ENCODE data around the gene TMEM63B. TPM values are rescaled to one million over a fixed set of nuclear protein-coding genes. Genes with fewer than 3 reads are reported as not detected.

Gene TMEM63B
- total and polyA plus RNA-seq, 2 donors (not counting 1 experiment from before 2014, with no cell fraction given), result 15.4 to 19.1 TPM

DNA sequence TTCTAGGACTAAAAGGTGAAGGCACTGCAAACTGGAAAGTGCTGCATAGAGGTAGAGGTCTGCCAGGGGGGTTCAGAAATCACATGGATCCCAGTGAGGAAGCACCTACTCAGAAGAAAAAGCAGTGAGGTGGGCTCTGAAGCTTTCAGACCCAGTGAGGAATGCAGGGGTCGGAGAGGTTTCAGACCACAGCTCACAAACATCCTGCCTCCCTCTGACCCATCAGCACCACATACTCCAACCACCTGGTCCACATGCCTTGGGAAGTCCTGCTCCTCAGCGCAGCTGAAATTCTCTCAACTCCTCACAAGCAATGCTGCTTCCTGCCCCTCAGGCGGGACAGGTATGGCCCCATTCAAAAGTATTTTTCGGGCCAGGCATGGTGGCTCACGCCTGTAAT lies 20.3 kb upstream of the TMEM63B start:
- intact Hi-C loops (cut with micrococcal nuclease), result no loop called here
- POLR2A ChIA-PET, result no interaction called here
- Histone ChIP-seq H2AFZ (ENCODE audit: insufficient read depth, low read depth, low read length, poor library complexity, severe bottlenecking) (no peak overlapping the region), H4K20me1 (ENCODE audit: control insufficient read depth, insufficient read depth, low read length, poor library complexity, severe bottlenecking) (peaks cover 6% of the 10 kb centered on the region), H3K4me2 (replicated peaks; ENCODE audit: low read depth, low read length, poor library complexity, severe bottlenecking) (no peak overlapping the region), H3K27me3 (replicated peaks in 1 of 4; ENCODE audit: control extremely low read depth in 1 of 4, control insufficient read depth in 3 of 4, insufficient read depth in 4 of 4, low read length in 3 of 4) (no peaks in the 10 kb centered on the region), H3K79me2 (ENCODE audit: control insufficient read depth, insufficient read depth, low read length) (peaks cover 9% of the 10 kb centered on the region), H3K27ac (ENCODE audit: low read length in 2 of 2) (no peak overlapping the region), H3K4me1 (ENCODE audit: control insufficient read depth in 2 of 2, insufficient read depth in 2 of 2, low read length in 2 of 2) (no peaks in the 10 kb centered on the region), H3K36me3 (replicated peaks in 1 of 2; ENCODE audit: control extremely low read depth in 1 of 2, control insufficient read depth in 1 of 2, extremely low read depth in 1 of 2, insufficient read depth in 2 of 2, low read length in 1 of 2) (peaks cover 2 to 39% of the 10 kb centered on the region in 2 experiments), H3K4me3 (ENCODE audit: control extremely low read depth in 1 of 5, extremely low read depth in 1 of 5, insufficient read depth in 1 of 5, low read depth in 2 of 5, low read length in 4 of 5) (no peak overlapping the region), H3K9ac (ENCODE audit: low read length) (no peak overlapping the region), H3K9me3 (ENCODE audit: control extremely low read depth in 1 of 3, control insufficient read depth in 2 of 3, insufficient read depth in 1 of 3, low read length in 2 of 3) (no peaks in the 10 kb centered on the region)
- CTCF ChIA-PET, result interaction anchor here (1.0 to 1.8 kb wide), 3 partner anchors 9 to 32 kb away, joined by 3 to 6 read pairs (median 3); no protein-coding TSS in a partner anchor
- TF ChIP-seq, protein P1, sequence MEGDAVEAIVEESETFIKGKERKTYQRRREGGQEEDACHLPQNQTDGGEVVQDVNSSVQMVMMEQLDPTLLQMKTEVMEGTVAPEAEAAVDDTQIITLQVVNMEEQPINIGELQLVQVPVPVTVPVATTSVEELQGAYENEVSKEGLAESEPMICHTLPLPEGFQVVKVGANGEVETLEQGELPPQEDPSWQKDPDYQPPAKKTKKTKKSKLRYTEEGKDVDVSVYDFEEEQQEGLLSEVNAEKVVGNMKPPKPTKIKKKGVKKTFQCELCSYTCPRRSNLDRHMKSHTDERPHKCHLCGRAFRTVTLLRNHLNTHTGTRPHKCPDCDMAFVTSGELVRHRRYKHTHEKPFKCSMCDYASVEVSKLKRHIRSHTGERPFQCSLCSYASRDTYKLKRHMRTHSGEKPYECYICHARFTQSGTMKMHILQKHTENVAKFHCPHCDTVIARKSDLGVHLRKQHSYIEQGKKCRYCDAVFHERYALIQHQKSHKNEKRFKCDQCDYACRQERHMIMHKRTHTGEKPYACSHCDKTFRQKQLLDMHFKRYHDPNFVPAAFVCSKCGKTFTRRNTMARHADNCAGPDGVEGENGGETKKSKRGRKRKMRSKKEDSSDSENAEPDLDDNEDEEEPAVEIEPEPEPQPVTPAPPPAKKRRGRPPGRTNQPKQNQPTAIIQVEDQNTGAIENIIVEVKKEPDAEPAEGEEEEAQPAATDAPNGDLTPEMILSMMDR (IDR thresholded peaks at IDR 0.05), result no peak
- no peak for TF ChIP-seq EZH2 (IDR thresholded peaks at IDR 0.05; ENCODE audit: borderline replicate concordance, insufficient read depth, low read depth, low read length, poor library complexity, severe bottlenecking)
- no peaks in the 10 kb centered on the region for H3K9me3 Mint-ChIP-seq (ENCODE audit: insufficient read depth)
- DNase-seq (no peak), ATAC-seq (ENCODE audit: low read depth) (no peak)
- H3K27me3 Mint-ChIP-seq, result no peaks in the 10 kb centered on the region
- WGBS (ENCODE audit: insufficient coverage), result 100% methylated on average over 5 of the region's 5 CpGs
- no peak overlapping the region for H3K27ac Mint-ChIP-seq
- no peak overlapping the region for H3K4me3 Mint-ChIP-seq
- peaks cover 2% of the 10 kb centered on the region for H3K4me1 Mint-ChIP-seq

GRCh38 chr6:44108471-44108870 lies 18.9 kb upstream of the TMEM63B start:
- Mint-ChIP-seq H3K27ac (no peak overlapping the region), H3K9me3 (ENCODE audit: insufficient read depth) (no peaks in the 10 kb centered on the region), H3K4me3 (no peak overlapping the region), H3K27me3 (no peaks in the 10 kb centered on the region), H3K4me1 (peaks cover 2% of the 10 kb centered on the region)
- H3K9me3 ChIP-seq (ENCODE audit: control extremely low read depth in 1 of 3, control insufficient read depth in 2 of 3, insufficient read depth in 1 of 3, low read length in 2 of 3), result no peaks in the 10 kb centered on the region
- POLR2A ChIA-PET, result no interaction called here
- no peak overlapping the region for H2AFZ ChIP-seq (ENCODE audit: insufficient read depth, low read depth, low read length, poor library complexity, severe bottlenecking)
- no peak overlapping the region for H3K9ac ChIP-seq (ENCODE audit: low read length)
- no peak overlapping the region for H3K27ac ChIP-seq (ENCODE audit: low read length in 2 of 2)
- H3K4me3 ChIP-seq (ENCODE audit: control extremely low read depth in 1 of 5, extremely low read depth in 1 of 5, insufficient read depth in 1 of 5, low read depth in 2 of 5, low read length in 4 of 5), result no peak overlapping the region
- DNase-seq (no peak), ATAC-seq (ENCODE audit: low read depth) (no peak)
- no peaks in the 10 kb centered on the region for H3K4me1 ChIP-seq (ENCODE audit: control insufficient read depth in 2 of 2, insufficient read depth in 2 of 2, low read length in 2 of 2)
- CTCF ChIA-PET, result interaction anchor here (1.2 to 1.3 kb wide), 2 partner anchors 10 to 12 kb away, joined by 3 to 5 read pairs; no protein-coding TSS in a partner anchor
- H3K36me3 ChIP-seq (replicated peaks in 1 of 2; ENCODE audit: control extremely low read depth in 1 of 2, control insufficient read depth in 1 of 2, extremely low read depth in 1 of 2, insufficient read depth in 2 of 2, low read length in 1 of 2), result peaks cover 2 to 48% of the 10 kb centered on the region in 2 experiments
- TF ChIP-seq, protein P1 (IDR thresholded peaks at IDR 0.05), result no peak
- no peak for TF ChIP-seq EZH2 (IDR thresholded peaks at IDR 0.05; ENCODE audit: borderline replicate concordance, insufficient read depth, low read depth, low read length, poor library complexity, severe bottlenecking)
- H4K20me1 ChIP-seq (ENCODE audit: control insufficient read depth, insufficient read depth, low read length, poor library complexity, severe bottlenecking), result peaks cover 4% of the 10 kb centered on the region
- intact Hi-C loops (cut with micrococcal nuclease), result no loop called here
- no peak overlapping the region for H3K4me2 ChIP-seq (replicated peaks; ENCODE audit: low read depth, low read length, poor library complexity, severe bottlenecking)
- peaks cover 9% of the 10 kb centered on the region for H3K79me2 ChIP-seq (ENCODE audit: control insufficient read depth, insufficient read depth, low read length)
- H3K27me3 ChIP-seq (replicated peaks in 1 of 4; ENCODE audit: control extremely low read depth in 1 of 4, control insufficient read depth in 3 of 4, insufficient read depth in 4 of 4, low read length in 3 of 4), result no peaks in the 10 kb centered on the region
- 100% methylated on average over 1 of the region's 1 CpG for WGBS (ENCODE audit: insufficient coverage)
